Measurements from ENCODE around the gene CADM2.

CADM2 gene

DNA sequence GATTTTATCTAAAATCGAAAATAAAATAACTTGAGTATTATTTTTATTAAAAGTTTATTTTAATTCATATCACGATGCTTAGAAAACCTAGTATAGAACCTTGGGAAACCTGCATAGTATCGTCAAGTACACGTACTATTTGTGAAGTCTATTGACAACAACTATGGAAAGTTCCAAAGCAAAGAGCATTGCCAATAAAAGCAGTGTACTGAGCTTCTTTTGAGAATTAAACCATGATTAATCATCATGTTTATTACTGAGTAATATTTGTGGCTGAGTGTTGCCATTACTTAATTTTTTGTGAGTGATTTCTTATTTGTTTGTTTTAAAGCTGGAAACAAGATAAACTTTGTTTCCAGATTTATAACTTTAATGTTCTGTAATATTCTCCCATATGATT, 674.1 kb downstream of the CADM2 start:
- Histone ChIP-seq H3K27me3 (ENCODE audit: control insufficient read depth in 2 of 2, insufficient read depth in 2 of 2, low read length in 2 of 2) (no peaks in the 10 kb centered on the region), H3K9ac (ENCODE audit: low read depth in 1 of 2, low read length in 2 of 2) (no peak overlapping the region), H3K9me3 (ENCODE audit: control insufficient read depth in 2 of 2, low read length in 2 of 2) (no peaks in the 10 kb centered on the region), H3K36me3 (ENCODE audit: control insufficient read depth in 2 of 2, insufficient read depth in 2 of 2, low read length in 2 of 2) (no peaks in the 10 kb centered on the region), H3K27ac (ENCODE audit: low read depth in 2 of 2, low read length in 2 of 2) (no peak overlapping the region), H3K4me1 (ENCODE audit: control insufficient read depth in 2 of 2, insufficient read depth in 2 of 2, low read length in 2 of 2) (no peaks in the 10 kb centered on the region), H3K4me3 (ENCODE audit: low read length in 2 of 2) (no peak overlapping the region)

DNA sequence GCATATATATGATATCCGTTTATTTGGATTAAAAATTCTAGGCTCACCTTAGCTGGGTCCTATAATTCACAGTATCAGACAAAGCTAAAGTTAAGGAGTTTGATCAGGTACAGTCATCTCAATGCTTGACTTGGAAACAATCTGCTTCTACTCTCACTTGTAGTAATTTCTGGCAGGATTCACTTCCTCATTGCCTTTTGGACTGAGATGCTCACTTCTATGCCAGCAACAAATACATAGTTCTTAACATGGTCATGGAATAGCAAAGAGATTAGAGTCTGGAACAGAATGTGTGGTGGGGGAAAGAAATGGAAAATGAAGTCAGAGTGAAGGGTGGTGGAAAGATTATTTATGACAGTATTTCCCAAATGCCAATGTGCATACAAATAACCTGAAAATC, 693.6 kb downstream of the CADM2 start:
- no peak overlapping the region for H3K4me3 ChIP-seq (ENCODE audit: low read length in 2 of 2)
- H3K27ac ChIP-seq (ENCODE audit: low read depth in 2 of 2, low read length in 2 of 2): no peak overlapping the region
- no peaks in the 10 kb centered on the region for H3K36me3 ChIP-seq (ENCODE audit: control insufficient read depth in 2 of 2, insufficient read depth in 2 of 2, low read length in 2 of 2)
- no peaks in the 10 kb centered on the region for H3K27me3 ChIP-seq (ENCODE audit: control insufficient read depth in 2 of 2, insufficient read depth in 2 of 2, low read length in 2 of 2)
- no peak overlapping the region for H3K9ac ChIP-seq (ENCODE audit: low read depth in 1 of 2, low read length in 2 of 2)
- H3K4me1 ChIP-seq (ENCODE audit: control insufficient read depth in 2 of 2, insufficient read depth in 2 of 2, low read length in 2 of 2): no peaks in the 10 kb centered on the region
- no peaks in the 10 kb centered on the region for H3K9me3 ChIP-seq (ENCODE audit: control insufficient read depth in 2 of 2, low read length in 2 of 2)

GRCh38 chr3:85660451-85660850, 701.7 kb downstream of the CADM2 start:
- H3K9me3 ChIP-seq (ENCODE audit: control insufficient read depth in 2 of 2, low read length in 2 of 2): no peaks in the 10 kb centered on the region
- no peaks in the 10 kb centered on the region for H3K36me3 ChIP-seq (ENCODE audit: control insufficient read depth in 2 of 2, insufficient read depth in 2 of 2, low read length in 2 of 2)
- H3K27me3 ChIP-seq (ENCODE audit: control insufficient read depth in 2 of 2, insufficient read depth in 2 of 2, low read length in 2 of 2): no peaks in the 10 kb centered on the region
- H3K9ac ChIP-seq (ENCODE audit: low read depth in 1 of 2, low read length in 2 of 2): no peak overlapping the region
- no peak overlapping the region for H3K4me3 ChIP-seq (ENCODE audit: low read length in 2 of 2)
- no peaks in the 10 kb centered on the region for H3K4me1 ChIP-seq (ENCODE audit: control insufficient read depth in 2 of 2, insufficient read depth in 2 of 2, low read length in 2 of 2)
- H3K27ac ChIP-seq (ENCODE audit: low read depth in 2 of 2, low read length in 2 of 2): no peak overlapping the region

DNA sequence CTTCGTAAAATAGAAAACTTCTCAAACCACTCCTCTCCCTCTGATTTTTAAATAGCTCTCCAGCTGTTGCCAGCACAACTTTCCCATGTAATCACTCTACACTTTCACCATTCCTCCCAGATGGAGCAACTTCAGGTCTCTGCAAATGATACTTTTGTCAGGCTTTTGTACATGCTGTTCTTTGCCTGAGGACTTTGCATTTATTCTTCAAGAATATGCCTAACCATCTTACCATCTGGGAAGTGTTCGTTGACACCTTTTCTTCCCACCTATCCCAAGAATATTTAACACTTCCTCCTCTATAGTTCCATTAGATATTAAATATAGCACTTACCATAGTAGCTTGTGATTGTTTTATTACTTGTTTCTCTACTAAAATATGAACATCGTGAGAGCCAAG, 703.7 kb downstream of the CADM2 start:
- Histone ChIP-seq H3K36me3 (ENCODE audit: control insufficient read depth in 2 of 2, insufficient read depth in 2 of 2, low read length in 2 of 2) (no peaks in the 10 kb centered on the region), H3K9me3 (ENCODE audit: control insufficient read depth in 2 of 2, low read length in 2 of 2) (no peaks in the 10 kb centered on the region), H3K27me3 (ENCODE audit: control insufficient read depth in 2 of 2, insufficient read depth in 2 of 2, low read length in 2 of 2) (no peaks in the 10 kb centered on the region), H3K4me1 (ENCODE audit: control insufficient read depth in 2 of 2, insufficient read depth in 2 of 2, low read length in 2 of 2) (no peaks in the 10 kb centered on the region), H3K9ac (ENCODE audit: low read depth in 1 of 2, low read length in 2 of 2) (no peak overlapping the region), H3K27ac (ENCODE audit: low read depth in 2 of 2, low read length in 2 of 2) (no peak overlapping the region), H3K4me3 (ENCODE audit: low read length in 2 of 2) (no peak overlapping the region)

DNA sequence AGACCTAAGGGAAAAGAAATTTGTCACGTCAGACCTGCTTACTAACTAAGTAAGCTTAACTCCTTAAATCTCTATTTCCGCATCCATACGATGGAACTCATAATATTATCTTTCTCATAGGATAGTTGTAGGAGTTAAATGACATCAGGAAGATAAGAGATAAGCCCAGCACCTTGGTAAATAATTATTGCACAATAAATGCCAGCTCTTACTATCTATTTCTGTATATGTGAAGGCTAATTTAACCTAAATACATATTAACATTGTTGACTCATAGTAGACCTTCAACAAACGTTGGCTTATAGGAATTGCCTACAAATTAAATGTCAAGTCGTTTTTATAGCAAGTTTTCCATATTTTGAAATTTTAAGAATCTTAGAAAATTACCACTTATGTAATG, 709.0 kb downstream of the CADM2 start:
- H3K27ac ChIP-seq (ENCODE audit: low read depth in 2 of 2, low read length in 2 of 2): no peak overlapping the region
- H3K9ac ChIP-seq (ENCODE audit: low read depth in 1 of 2, low read length in 2 of 2): no peak overlapping the region
- H3K27me3 ChIP-seq (ENCODE audit: control insufficient read depth in 2 of 2, insufficient read depth in 2 of 2, low read length in 2 of 2): no peaks in the 10 kb centered on the region
- H3K9me3 ChIP-seq (ENCODE audit: control insufficient read depth in 2 of 2, low read length in 2 of 2): no peaks in the 10 kb centered on the region
- no peaks in the 10 kb centered on the region for H3K36me3 ChIP-seq (ENCODE audit: control insufficient read depth in 2 of 2, insufficient read depth in 2 of 2, low read length in 2 of 2)
- H3K4me1 ChIP-seq (ENCODE audit: control insufficient read depth in 2 of 2, insufficient read depth in 2 of 2, low read length in 2 of 2): no peaks in the 10 kb centered on the region
- no peak overlapping the region for H3K4me3 ChIP-seq (ENCODE audit: low read length in 2 of 2)

DNA sequence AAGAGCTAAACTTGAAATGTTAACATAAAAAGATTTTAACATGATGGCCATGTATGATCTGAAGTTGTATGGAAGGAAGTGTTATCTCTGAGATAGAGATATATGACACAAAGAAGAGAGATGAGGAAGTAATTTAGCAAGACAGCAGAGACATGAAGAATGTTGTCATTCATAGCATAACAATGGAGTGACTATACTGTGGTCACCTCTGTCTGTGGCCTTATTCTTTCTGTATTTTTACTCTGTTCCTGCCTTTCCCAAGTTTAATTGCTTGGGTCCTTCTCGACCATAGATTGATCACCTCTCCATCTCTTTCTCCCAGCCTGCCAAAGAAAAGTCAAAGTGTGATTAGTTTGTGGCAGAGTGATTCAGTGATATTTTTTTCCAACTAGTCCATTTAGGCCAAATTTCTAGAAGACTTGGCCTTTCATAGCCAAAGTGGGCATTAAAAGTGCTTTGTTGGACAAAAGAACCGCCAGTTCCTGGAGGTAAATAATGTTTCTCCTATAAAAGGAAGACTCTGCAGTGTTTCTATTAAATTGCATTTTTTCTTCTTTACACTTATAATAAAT, 711.9 kb downstream of the CADM2 start:
- Histone ChIP-seq H3K27ac (ENCODE audit: low read depth in 2 of 2, low read length in 2 of 2) (no peak overlapping the region), H3K4me3 (ENCODE audit: low read length in 2 of 2) (no peak overlapping the region), H3K36me3 (ENCODE audit: control insufficient read depth in 2 of 2, insufficient read depth in 2 of 2, low read length in 2 of 2) (no peaks in the 10 kb centered on the region), H3K9ac (ENCODE audit: low read depth in 1 of 2, low read length in 2 of 2) (no peak overlapping the region), H3K27me3 (ENCODE audit: control insufficient read depth in 2 of 2, insufficient read depth in 2 of 2, low read length in 2 of 2) (no peaks in the 10 kb centered on the region), H3K4me1 (ENCODE audit: control insufficient read depth in 2 of 2, insufficient read depth in 2 of 2, low read length in 2 of 2) (no peaks in the 10 kb centered on the region), H3K9me3 (ENCODE audit: control insufficient read depth in 2 of 2, low read length in 2 of 2) (no peaks in the 10 kb centered on the region)

DNA sequence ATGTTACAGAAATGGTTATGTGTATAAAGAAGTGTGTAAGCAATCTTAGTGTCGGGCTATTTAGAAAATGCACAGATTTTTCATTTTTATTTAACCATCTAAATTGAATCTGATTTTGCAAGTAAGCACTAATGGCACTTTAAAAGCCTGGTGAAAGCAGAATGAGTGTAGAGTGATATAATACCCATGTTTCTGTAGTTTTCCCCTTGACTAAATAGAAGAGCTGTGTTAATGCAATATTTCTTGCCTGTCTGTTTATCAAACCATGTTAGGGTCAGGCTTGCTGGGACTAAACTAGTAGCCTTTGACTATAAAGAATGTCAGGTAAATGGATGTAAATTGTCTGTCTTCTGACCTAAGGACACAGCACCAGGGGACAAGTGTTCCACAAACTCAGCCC, 714.0 kb downstream of the CADM2 start:
- Histone ChIP-seq H3K27ac (ENCODE audit: low read depth in 2 of 2, low read length in 2 of 2) (no peak overlapping the region), H3K36me3 (ENCODE audit: control insufficient read depth in 2 of 2, insufficient read depth in 2 of 2, low read length in 2 of 2) (no peaks in the 10 kb centered on the region), H3K4me3 (ENCODE audit: low read length in 2 of 2) (no peak overlapping the region), H3K27me3 (ENCODE audit: control insufficient read depth in 2 of 2, insufficient read depth in 2 of 2, low read length in 2 of 2) (no peaks in the 10 kb centered on the region), H3K4me1 (ENCODE audit: control insufficient read depth in 2 of 2, insufficient read depth in 2 of 2, low read length in 2 of 2) (no peaks in the 10 kb centered on the region), H3K9ac (ENCODE audit: low read depth in 1 of 2, low read length in 2 of 2) (no peak overlapping the region), H3K9me3 (ENCODE audit: control insufficient read depth in 2 of 2, low read length in 2 of 2) (no peaks in the 10 kb centered on the region)

GRCh38 chr3:85678713-85679112, 719.9 kb downstream of the CADM2 start:
- Histone ChIP-seq H3K4me3 (ENCODE audit: low read length in 2 of 2) (no peak overlapping the region), H3K4me1 (ENCODE audit: control insufficient read depth in 2 of 2, insufficient read depth in 2 of 2, low read length in 2 of 2) (no peaks in the 10 kb centered on the region), H3K36me3 (ENCODE audit: control insufficient read depth in 2 of 2, insufficient read depth in 2 of 2, low read length in 2 of 2) (no peaks in the 10 kb centered on the region), H3K27ac (ENCODE audit: low read depth in 2 of 2, low read length in 2 of 2) (no peak overlapping the region), H3K27me3 (ENCODE audit: control insufficient read depth in 2 of 2, insufficient read depth in 2 of 2, low read length in 2 of 2) (no peaks in the 10 kb centered on the region), H3K9me3 (ENCODE audit: control insufficient read depth in 2 of 2, low read length in 2 of 2) (no peaks in the 10 kb centered on the region), H3K9ac (ENCODE audit: low read depth in 1 of 2, low read length in 2 of 2) (no peak overlapping the region)

DNA sequence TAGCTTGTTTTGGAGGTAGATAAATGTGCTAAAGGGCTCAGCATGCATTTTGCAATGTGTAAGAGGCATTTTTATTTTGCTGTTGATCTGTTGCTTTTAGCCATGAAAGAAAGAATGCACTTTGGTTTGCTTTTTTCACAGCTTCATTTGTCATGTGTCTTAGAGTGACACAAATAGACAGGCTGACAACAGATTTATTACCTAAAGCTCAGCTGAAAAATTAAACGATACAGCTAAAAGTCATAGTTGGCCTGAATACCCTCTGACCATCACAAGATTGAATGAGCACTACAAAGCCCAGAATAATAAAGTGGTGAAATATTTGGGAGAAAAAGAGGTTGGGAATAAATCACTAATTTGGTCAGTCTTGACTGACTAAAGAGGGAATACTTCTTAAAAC, 723.1 kb downstream of the CADM2 start:
- Histone ChIP-seq H3K4me3 (ENCODE audit: low read length in 2 of 2) (no peak overlapping the region), H3K4me1 (ENCODE audit: control insufficient read depth in 2 of 2, insufficient read depth in 2 of 2, low read length in 2 of 2) (no peaks in the 10 kb centered on the region), H3K27me3 (ENCODE audit: control insufficient read depth in 2 of 2, insufficient read depth in 2 of 2, low read length in 2 of 2) (no peaks in the 10 kb centered on the region), H3K36me3 (ENCODE audit: control insufficient read depth in 2 of 2, insufficient read depth in 2 of 2, low read length in 2 of 2) (no peaks in the 10 kb centered on the region), H3K9ac (ENCODE audit: low read depth in 1 of 2, low read length in 2 of 2) (no peak overlapping the region), H3K9me3 (ENCODE audit: control insufficient read depth in 2 of 2, low read length in 2 of 2) (no peaks in the 10 kb centered on the region), H3K27ac (ENCODE audit: low read depth in 2 of 2, low read length in 2 of 2) (no peak overlapping the region)

- no peak overlapping the region for H3K4me3 ChIP-seq (ENCODE audit: low read length in 2 of 2)
- no peak overlapping the region for H3K27ac ChIP-seq (ENCODE audit: low read depth in 2 of 2, low read length in 2 of 2)
- no peaks in the 10 kb centered on the region for H3K4me1 ChIP-seq (ENCODE audit: control insufficient read depth in 2 of 2, insufficient read depth in 2 of 2, low read length in 2 of 2)
- no peaks in the 10 kb centered on the region for H3K36me3 ChIP-seq (ENCODE audit: control insufficient read depth in 2 of 2, insufficient read depth in 2 of 2, low read length in 2 of 2)
- no peak overlapping the region for H3K9ac ChIP-seq (ENCODE audit: low read depth in 1 of 2, low read length in 2 of 2)
- H3K27me3 ChIP-seq (ENCODE audit: control insufficient read depth in 2 of 2, insufficient read depth in 2 of 2, low read length in 2 of 2): no peaks in the 10 kb centered on the region
- H3K9me3 ChIP-seq (ENCODE audit: control insufficient read depth in 2 of 2, low read length in 2 of 2): no peaks in the 10 kb centered on the region
Observed at GRCh38 chr3:85691196-85691595, 732.4 kb downstream of the CADM2 start.

- Histone ChIP-seq H3K27me3 (ENCODE audit: control insufficient read depth in 2 of 2, insufficient read depth in 2 of 2, low read length in 2 of 2) (no peaks in the 10 kb centered on the region), H3K36me3 (ENCODE audit: control insufficient read depth in 2 of 2, insufficient read depth in 2 of 2, low read length in 2 of 2) (no peaks in the 10 kb centered on the region), H3K27ac (ENCODE audit: low read depth in 2 of 2, low read length in 2 of 2) (no peak overlapping the region), H3K9ac (ENCODE audit: low read depth in 1 of 2, low read length in 2 of 2) (no peak overlapping the region), H3K9me3 (ENCODE audit: control insufficient read depth in 2 of 2, low read length in 2 of 2) (no peaks in the 10 kb centered on the region), H3K4me1 (ENCODE audit: control insufficient read depth in 2 of 2, insufficient read depth in 2 of 2, low read length in 2 of 2) (no peaks in the 10 kb centered on the region), H3K4me3 (ENCODE audit: low read length in 2 of 2) (no peak overlapping the region)
Observed at GRCh38 chr3:85697156-85697555, 738.4 kb downstream of the CADM2 start.
